Mesendoderm (in vitro differentiated cells): ENCODE results near the gene SLC6A17.

Experiments
- DNase-seq: peaks from one replicate; pipeline ENCODE4 v3.0.0; 2013
- H2AK5ac ChIP-seq: 2 replicates; pipeline ENCODE4 v1.6.1; 2013; ENCODE audit warnings: low read length, inconsistent platforms
- H2BK120ac ChIP-seq: 2 replicates; pipeline ENCODE4 v1.6.1; 2013; ENCODE audit warnings: low read depth, mild to moderate bottlenecking, low read length, moderate library complexity, mixed read lengths
- H2BK15ac ChIP-seq: replicated peaks from 2 replicates; pipeline ENCODE4 v1.6.1; 2013; ENCODE audit warnings: low read depth, mild to moderate bottlenecking, moderate library complexity
- H2BK5ac ChIP-seq: 2 replicates; pipeline ENCODE4 v1.6.1; 2013; ENCODE audit warnings: low read length, inconsistent platforms
- H3K18ac ChIP-seq: 2 replicates; pipeline ENCODE4 v1.6.1; 2013; ENCODE audit warnings: mild to moderate bottlenecking, low read length, mixed read lengths
- H3K23ac ChIP-seq: one replicate; pipeline ENCODE4 v1.6.1; 2013; ENCODE audit warnings: low read length
- H3K27ac ChIP-seq: 2 replicates; pipeline ENCODE4 v1.5.1; 2013; ENCODE audit warnings: low read depth, mild to moderate bottlenecking, inconsistent platforms, low read length, moderate library complexity
- H3K27me3 ChIP-seq: 2 replicates; pipeline ENCODE4 v1.6.1; 2013; ENCODE audit warnings: low read length, control low read depth, mild to moderate bottlenecking, inconsistent platforms; ENCODE audit not compliant: insufficient read depth, poor library complexity
- H3K36me3 ChIP-seq: 2 replicates; pipeline ENCODE4 v1.6.1; 2013; ENCODE audit warnings: low read length, inconsistent platforms; ENCODE audit not compliant: control insufficient read depth, insufficient read depth
- H3K4ac ChIP-seq: one replicate; pipeline ENCODE4 v1.6.1; 2013; ENCODE audit warnings: low read depth, mild to moderate bottlenecking, low read length, moderate library complexity
- H3K4me1 ChIP-seq: 2 replicates; pipeline ENCODE4 v1.6.1; 2013; ENCODE audit warnings: low read depth, low read length, inconsistent platforms; ENCODE audit not compliant: control insufficient read depth
- H3K4me2 ChIP-seq: 2 replicates; pipeline ENCODE4 v1.6.1; 2013; ENCODE audit warnings: low read length
- H3K4me3 ChIP-seq: 2 replicates; pipeline ENCODE4 v1.5.1; 2013; ENCODE audit warnings: mild to moderate bottlenecking, low read length
- H3K56ac ChIP-seq: one replicate; pipeline ENCODE4 v1.6.1; 2013; ENCODE audit warnings: low read length
- H3K79me1 ChIP-seq: 2 replicates; pipeline ENCODE4 v1.6.1; 2013; ENCODE audit warnings: low read length, inconsistent platforms
- H3K79me2 ChIP-seq: 2 replicates; pipeline ENCODE4 v1.6.1; 2013; ENCODE audit warnings: mild to moderate bottlenecking, low read length; ENCODE audit not compliant: control insufficient read depth, insufficient read depth
- H3K9ac ChIP-seq: 2 replicates; pipeline ENCODE4 v1.6.1; 2013; ENCODE audit warnings: low read length, inconsistent platforms
- H4K5ac ChIP-seq: one replicate; pipeline ENCODE4 v1.6.1; 2013; ENCODE audit warnings: low read length
- H4K8ac ChIP-seq: one replicate; pipeline ENCODE4 v1.6.1; 2013; ENCODE audit warnings: low read depth, mild to moderate bottlenecking, control low read depth, low read length, moderate library complexity
- WGBS: extraction: QIAGEN DNeasy Blood & Tissue Kit; methylation state at CpG from one replicate; pipeline ENCODE4 v1.1.7; 2013; ENCODE audit warnings: low lambda C conversion rate, missing lambda C conversion rate; ENCODE audit not compliant: insufficient coverage; ENCODE audit errors: extremely low coverage; 5-methylcytosine and 5-hydroxymethylcytosine counted together

The SLC6A17 gene

DNA sequence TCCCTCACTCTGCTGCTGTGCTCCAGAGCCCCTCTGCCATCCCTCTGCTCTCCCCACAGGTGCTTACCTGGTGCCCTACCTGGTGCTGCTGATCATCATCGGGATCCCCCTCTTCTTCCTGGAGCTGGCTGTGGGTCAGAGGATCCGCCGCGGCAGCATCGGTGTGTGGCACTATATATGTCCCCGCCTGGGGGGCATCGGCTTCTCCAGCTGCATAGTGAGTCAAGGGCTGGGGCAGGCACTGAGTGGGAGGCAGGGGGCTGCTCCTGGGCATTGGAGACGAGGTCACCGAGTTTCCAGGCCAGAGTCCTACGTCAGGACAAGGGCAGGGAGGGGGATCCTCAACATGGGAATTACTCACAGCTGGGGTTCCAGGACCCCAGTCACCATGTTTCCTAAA is 21.7 kb downstream of the SLC6A17 start:
- Histone ChIP-seq H3K4ac (no peak overlapping the region), H3K56ac (peak overlapping the region; percentile 30), H3K18ac (no peak overlapping the region), H3K4me1 (peaks cover 4% of the 10 kb centered on the region), H4K8ac (no peak overlapping the region), H3K4me2 (no peak overlapping the region), H3K9ac (no peak overlapping the region), H2AK5ac (no peak overlapping the region), H2BK5ac (no peak overlapping the region), H3K23ac (no peak overlapping the region), H3K4me3 (no peak overlapping the region), H3K36me3 (no peaks in the 10 kb centered on the region), H2BK15ac (no peak overlapping the region), H3K79me2 (no peaks in the 10 kb centered on the region), H2BK120ac (no peak overlapping the region), H3K27ac (no peak overlapping the region), H3K27me3 (no peaks in the 10 kb centered on the region), H3K79me1 (no peaks in the 10 kb centered on the region), H4K5ac (no peak overlapping the region)
- no peak for DNase-seq
- no CpG with 5 or more reads among the region's 10 CpGs for WGBS

DNA sequence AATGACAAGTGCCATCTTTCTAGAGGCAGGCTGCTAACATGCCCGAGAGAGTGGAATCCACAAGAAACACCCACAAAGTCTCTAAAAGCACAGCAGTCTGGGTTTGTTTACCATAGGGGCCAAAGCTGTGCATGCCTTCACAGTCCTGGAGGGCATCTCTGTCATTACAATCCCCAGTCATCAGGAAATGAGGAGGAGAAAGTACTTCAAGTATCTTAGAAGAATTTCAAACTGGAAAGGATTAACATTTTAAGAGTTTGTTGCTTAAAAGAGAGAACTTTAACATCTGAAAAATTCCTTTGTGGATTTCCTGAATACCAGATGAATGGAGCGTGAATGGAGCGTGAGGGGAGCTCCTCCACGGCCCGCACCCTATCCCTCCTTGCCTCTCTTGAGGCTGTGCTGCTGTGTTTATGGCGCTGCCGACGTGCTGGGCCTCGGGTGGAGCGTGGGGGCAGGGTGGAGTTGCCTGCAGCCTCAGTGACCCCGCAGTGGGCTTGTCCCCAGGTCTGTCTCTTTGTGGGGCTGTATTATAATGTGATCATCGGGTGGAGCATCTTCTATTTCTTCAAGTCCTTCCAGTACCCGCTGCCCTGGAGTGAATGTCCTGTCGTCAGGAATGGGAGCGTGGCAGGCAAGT is 23.3 kb downstream of the SLC6A17 start:
- peak; percentile 74 for DNase-seq
- no peak overlapping the region for H4K5ac ChIP-seq
- no peaks in the 10 kb centered on the region for H3K79me1 ChIP-seq
- H2BK15ac ChIP-seq: no peak overlapping the region
- H3K9ac ChIP-seq: no peak overlapping the region
- H3K56ac ChIP-seq: peak overlapping the region; percentile 51
- no CpG with 5 or more reads among the region's 15 CpGs for WGBS
- H2BK5ac ChIP-seq: no peak overlapping the region
- H3K23ac ChIP-seq: no peak overlapping the region
- no peak overlapping the region for H3K4ac ChIP-seq
- no peaks in the 10 kb centered on the region for H3K36me3 ChIP-seq
- no peak overlapping the region for H4K8ac ChIP-seq
- no peak overlapping the region for H3K4me3 ChIP-seq
- no peak overlapping the region for H3K4me2 ChIP-seq
- no peaks in the 10 kb centered on the region for H3K79me2 ChIP-seq
- H3K18ac ChIP-seq: no peak overlapping the region
- H2AK5ac ChIP-seq: no peak overlapping the region
- peaks cover 4% of the 10 kb centered on the region for H3K4me1 ChIP-seq
- no peaks in the 10 kb centered on the region for H3K27me3 ChIP-seq
- H3K27ac ChIP-seq: no peak overlapping the region
- no peak overlapping the region for H2BK120ac ChIP-seq

DNA sequence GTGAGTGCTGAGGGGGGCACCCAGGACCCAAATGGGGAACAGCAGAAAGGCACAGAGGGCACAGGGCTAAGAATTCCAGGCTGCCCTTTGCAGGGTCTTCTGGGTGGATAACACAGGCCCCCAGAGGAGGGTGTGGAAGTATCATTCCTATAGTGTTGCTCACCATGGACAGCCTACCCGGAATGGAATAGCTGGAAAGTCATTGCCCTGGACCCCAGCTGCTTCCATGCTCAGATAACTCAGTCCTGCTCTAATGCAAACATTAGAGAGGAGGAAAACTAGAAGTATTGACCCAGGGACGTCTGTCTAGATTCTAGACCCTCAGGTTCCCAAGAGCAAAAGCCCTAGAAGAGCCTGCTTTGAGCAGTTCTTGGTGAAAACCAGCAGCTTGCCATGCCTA is 24.7 kb downstream of the SLC6A17 start:
- Histone ChIP-seq H3K79me1 (no peaks in the 10 kb centered on the region), H2BK5ac (no peak overlapping the region), H3K79me2 (no peaks in the 10 kb centered on the region), H4K5ac (no peak overlapping the region), H2AK5ac (no peak overlapping the region), H3K27me3 (no peaks in the 10 kb centered on the region), H3K4me2 (no peak overlapping the region), H3K27ac (no peak overlapping the region), H2BK15ac (no peak overlapping the region), H3K56ac (no peak overlapping the region), H3K36me3 (no peaks in the 10 kb centered on the region), H3K4me1 (peaks cover 4% of the 10 kb centered on the region), H3K18ac (no peak overlapping the region), H2BK120ac (no peak overlapping the region), H4K8ac (no peak overlapping the region), H3K4me3 (no peak overlapping the region), H3K23ac (no peak overlapping the region), H3K4ac (no peak overlapping the region), H3K9ac (no peak overlapping the region)
- no CpG with 5 or more reads among the region's 2 CpGs for WGBS
- DNase-seq: no peak

DNA sequence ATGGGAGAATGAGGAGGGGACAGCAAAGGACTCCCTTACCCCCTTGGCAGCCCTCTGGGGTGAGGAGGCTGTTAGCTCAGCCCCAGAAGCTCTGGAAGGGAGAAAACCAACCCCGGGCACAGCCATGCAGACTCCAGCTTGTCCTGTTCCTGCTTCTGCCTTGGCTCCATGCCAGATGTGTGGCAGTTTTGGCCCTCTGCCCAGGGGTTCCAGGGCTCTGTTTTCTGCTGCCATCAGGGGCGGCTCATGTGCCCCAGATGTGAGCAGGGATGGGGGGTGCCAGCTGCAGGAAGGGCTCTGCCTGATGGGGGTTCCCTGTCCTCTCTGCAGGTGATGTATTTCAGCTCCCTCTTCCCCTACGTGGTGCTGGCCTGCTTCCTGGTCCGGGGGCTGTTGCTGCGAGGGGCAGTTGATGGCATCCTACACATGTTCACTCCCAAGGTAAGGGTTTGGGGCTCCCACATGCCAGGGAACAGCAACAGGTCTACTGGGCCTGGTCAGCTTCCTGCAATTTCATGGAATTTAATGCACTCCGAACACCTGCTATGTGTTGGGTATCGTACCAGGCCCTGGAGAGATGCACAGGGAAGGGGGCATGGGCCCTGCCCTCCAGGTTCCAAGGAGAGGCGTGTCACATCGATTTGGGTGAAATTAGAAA is 26.1 kb downstream of the SLC6A17 start:
- Histone ChIP-seq H3K4me3 (no peak overlapping the region), H4K5ac (no peak overlapping the region), H3K79me1 (no peaks in the 10 kb centered on the region), H2AK5ac (no peak overlapping the region), H3K23ac (no peak overlapping the region), H3K36me3 (no peaks in the 10 kb centered on the region), H3K27ac (no peak overlapping the region), H3K18ac (no peak overlapping the region), H2BK15ac (no peak overlapping the region), H3K9ac (no peak overlapping the region), H2BK120ac (no peak overlapping the region), H4K8ac (no peak overlapping the region), H3K27me3 (no peaks in the 10 kb centered on the region), H2BK5ac (no peak overlapping the region), H3K79me2 (no peaks in the 10 kb centered on the region), H3K4ac (no peak overlapping the region), H3K4me1 (peaks cover 4% of the 10 kb centered on the region), H3K56ac (no peak overlapping the region), H3K4me2 (no peak overlapping the region)
- no CpG with 5 or more reads among the region's 9 CpGs for WGBS
- no peak for DNase-seq

GRCh38 chr1:110177775-110178174 is 27.5 kb downstream of the SLC6A17 start:
- Histone ChIP-seq H3K27ac (no peak overlapping the region), H3K9ac (no peak overlapping the region), H3K4ac (no peak overlapping the region), H2AK5ac (no peak overlapping the region), H3K36me3 (no peaks in the 10 kb centered on the region), H3K23ac (no peak overlapping the region), H3K56ac (no peak overlapping the region), H3K4me3 (no peak overlapping the region), H3K4me2 (no peak overlapping the region), H3K27me3 (no peaks in the 10 kb centered on the region), H4K5ac (no peak overlapping the region), H3K18ac (no peak overlapping the region), H2BK15ac (no peak overlapping the region), H3K79me2 (no peaks in the 10 kb centered on the region), H2BK5ac (no peak overlapping the region), H4K8ac (no peak overlapping the region), H3K79me1 (no peaks in the 10 kb centered on the region), H2BK120ac (no peak overlapping the region), H3K4me1 (peaks cover 3% of the 10 kb centered on the region)
- no peak for DNase-seq
- no CpG with 5 or more reads among the region's 4 CpGs for WGBS
